OCI-LY3 (cell line): ENCODE data around the gene MRPL39.

ENCODE experiments used
- H2AFZ ChIP-seq: fragments of 200-600, 300-600 bp; shearing (Covaris generic); 2 replicates; pipeline ENCODE4 v1.6.0; 2014; ENCODE audit warnings: antibody characterized with exemption, low read depth, low read length
- H3K27ac ChIP-seq: fragments of 200-600, 300-600 bp; sonication (generic); 2 replicates; pipeline ENCODE4 v1.5.1; 2014; ENCODE audit warnings: mild to moderate bottlenecking, low read length, moderate library complexity, mixed read lengths
- H3K27me3 ChIP-seq: fragments of 200-600, 300-600 bp; sonication (generic); 2 replicates; pipeline ENCODE4 v1.6.1; 2014; ENCODE audit warnings: low read depth, low read length, mixed read lengths
- H3K36me3 ChIP-seq: fragments of 200-600, 300-600 bp; sonication (generic); replicated peaks from 2 replicates; pipeline ENCODE3; 2014; ENCODE audit warnings: low read depth, low read length, mixed read lengths
- H3K4me1 ChIP-seq: fragments of 300-600, 200-600 bp; sonication (generic); 2 replicates; pipeline ENCODE4 v1.6.1; 2014; ENCODE audit warnings: low read length, mixed read lengths
- H3K4me2 ChIP-seq: fragments of 200-600, 300-600 bp; sonication (generic); 2 replicates; pipeline ENCODE4 v1.6.1; 2014; ENCODE audit warnings: low read length, mixed read lengths
- H3K4me3 ChIP-seq: fragments of 300-600, 200-600 bp; sonication (generic); 2 replicates; pipeline ENCODE4 v1.5.1; 2014; ENCODE audit warnings: antibody characterized with exemption, mild to moderate bottlenecking, low read length, moderate library complexity
- H3K79me2 ChIP-seq: fragments of 300-600, 200-600 bp; shearing (Covaris generic); 2 replicates; pipeline ENCODE4 v1.6.1; 2014; ENCODE audit warnings: mild to moderate bottlenecking, low read length, mixed read lengths
- H3K9ac ChIP-seq: fragments of 300-600, 200-600 bp; shearing (Covaris generic); 2 replicates; pipeline ENCODE4 v1.6.0; 2014; ENCODE audit warnings: mild to moderate bottlenecking, low read length, moderate library complexity
- H3K9me3 ChIP-seq: fragments of 200-600, 300-600 bp; shearing (Covaris generic); 2 replicates; pipeline ENCODE4 v1.6.1; 2014; ENCODE audit warnings: low read length, mixed read lengths; ENCODE audit not compliant: insufficient read depth
- H4K20me1 ChIP-seq: fragments of 200-600, 300-600 bp; sonication (generic); 2 replicates; pipeline ENCODE4 v1.6.1; 2016; ENCODE audit warnings: low read length, mixed read lengths; ENCODE audit not compliant: insufficient read depth
- EZH2phosphoT487 ChIP-seq: fragments of 200-600 bp; shearing (Covaris generic); IDR thresholded peaks from 2 replicates; pipeline ENCODE4 v1.6.1; 2018; ENCODE audit warnings: antibody characterized with exemption, mixed run types, low read depth
- TF ChIP-seq, protein P1 (sequence below): fragments of 200-600, 300-600 bp; sonication (generic); IDR thresholded peaks from 2 replicates; pipeline ENCODE4 v1.5.1; 2014; ENCODE audit warnings: antibody characterized with exemption, low read length, low read depth

Gene MRPL39

DNA sequence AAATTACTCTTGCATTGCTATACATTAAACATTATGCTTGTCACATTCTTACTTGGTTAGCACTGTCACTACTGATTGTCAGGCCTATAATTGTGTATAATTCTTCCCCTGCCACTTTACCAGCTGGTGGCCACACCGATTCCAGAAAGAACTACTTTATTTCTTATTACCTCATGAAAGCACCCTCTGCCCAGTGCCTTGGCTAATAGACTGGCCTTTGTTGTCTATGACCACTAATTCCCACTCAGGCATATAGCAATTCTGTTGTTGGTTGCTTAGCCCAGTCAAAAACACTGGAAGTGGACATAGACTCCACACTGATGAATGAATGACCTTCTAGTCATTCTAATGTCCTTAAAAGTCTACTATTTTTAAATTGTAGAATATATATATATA, 35.6 kb downstream of the MRPL39 start:
- H2AFZ ChIP-seq, result no peak overlapping the region
- H3K79me2 ChIP-seq, result peaks cover 83% of the 10 kb centered on the region
- peaks cover 67% of the 10 kb centered on the region for H3K36me3 ChIP-seq
- H4K20me1 ChIP-seq, result peaks cover 34% of the 10 kb centered on the region
- no peaks in the 10 kb centered on the region for H3K27me3 ChIP-seq
- H3K4me3 ChIP-seq, result peak overlapping the region; percentile 36; the same call in 1 of the 2 replicates
- no peaks in the 10 kb centered on the region for H3K9me3 ChIP-seq
- H3K4me1 ChIP-seq, result peaks cover 92% of the 10 kb centered on the region
- peak overlapping the region; percentile 100 for H3K9ac ChIP-seq
- H3K4me2 ChIP-seq, result peak overlapping the region; percentile 94
- TF ChIP-seq, protein P1, sequence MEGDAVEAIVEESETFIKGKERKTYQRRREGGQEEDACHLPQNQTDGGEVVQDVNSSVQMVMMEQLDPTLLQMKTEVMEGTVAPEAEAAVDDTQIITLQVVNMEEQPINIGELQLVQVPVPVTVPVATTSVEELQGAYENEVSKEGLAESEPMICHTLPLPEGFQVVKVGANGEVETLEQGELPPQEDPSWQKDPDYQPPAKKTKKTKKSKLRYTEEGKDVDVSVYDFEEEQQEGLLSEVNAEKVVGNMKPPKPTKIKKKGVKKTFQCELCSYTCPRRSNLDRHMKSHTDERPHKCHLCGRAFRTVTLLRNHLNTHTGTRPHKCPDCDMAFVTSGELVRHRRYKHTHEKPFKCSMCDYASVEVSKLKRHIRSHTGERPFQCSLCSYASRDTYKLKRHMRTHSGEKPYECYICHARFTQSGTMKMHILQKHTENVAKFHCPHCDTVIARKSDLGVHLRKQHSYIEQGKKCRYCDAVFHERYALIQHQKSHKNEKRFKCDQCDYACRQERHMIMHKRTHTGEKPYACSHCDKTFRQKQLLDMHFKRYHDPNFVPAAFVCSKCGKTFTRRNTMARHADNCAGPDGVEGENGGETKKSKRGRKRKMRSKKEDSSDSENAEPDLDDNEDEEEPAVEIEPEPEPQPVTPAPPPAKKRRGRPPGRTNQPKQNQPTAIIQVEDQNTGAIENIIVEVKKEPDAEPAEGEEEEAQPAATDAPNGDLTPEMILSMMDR, result no peak
- no peak for TF ChIP-seq EZH2phosphoT487
- H3K27ac ChIP-seq, result peak overlapping the region; percentile 98

DNA sequence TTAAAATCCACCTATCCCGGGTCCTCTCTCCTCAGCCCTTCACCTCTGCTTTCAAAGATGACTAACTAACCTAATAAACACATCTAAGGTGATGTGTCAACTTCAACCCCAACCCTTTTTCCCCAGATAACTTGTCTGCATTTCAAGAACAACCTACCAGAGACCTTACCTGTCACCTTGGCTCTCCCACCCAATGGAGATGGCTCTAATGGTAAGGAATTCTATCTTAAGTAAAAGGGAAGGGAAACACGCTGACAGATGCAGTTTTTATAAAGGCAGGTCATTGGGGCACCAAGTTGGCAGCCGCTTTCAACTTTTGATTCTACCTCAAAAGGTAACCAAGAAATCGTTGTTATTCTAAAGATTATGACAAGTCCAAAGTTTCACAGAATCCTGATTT, 37.6 kb downstream of the MRPL39 start:
- H3K27me3 ChIP-seq, result no peaks in the 10 kb centered on the region
- peaks cover 42% of the 10 kb centered on the region for H4K20me1 ChIP-seq
- H3K4me3 ChIP-seq, result peak overlapping the region; percentile 94
- H3K9ac ChIP-seq, result peak overlapping the region; percentile 100
- H3K36me3 ChIP-seq, result peaks cover 69% of the 10 kb centered on the region
- peaks cover 88% of the 10 kb centered on the region for H3K79me2 ChIP-seq
- peak overlapping the region; percentile 94 for H3K4me2 ChIP-seq
- no peaks in the 10 kb centered on the region for H3K9me3 ChIP-seq
- peaks cover 88% of the 10 kb centered on the region for H3K4me1 ChIP-seq
- no peak overlapping the region for H2AFZ ChIP-seq
- peak overlapping the region; percentile 98 for H3K27ac ChIP-seq
- TF ChIP-seq, protein P1, result no peak
- TF ChIP-seq EZH2phosphoT487, result no peak

DNA sequence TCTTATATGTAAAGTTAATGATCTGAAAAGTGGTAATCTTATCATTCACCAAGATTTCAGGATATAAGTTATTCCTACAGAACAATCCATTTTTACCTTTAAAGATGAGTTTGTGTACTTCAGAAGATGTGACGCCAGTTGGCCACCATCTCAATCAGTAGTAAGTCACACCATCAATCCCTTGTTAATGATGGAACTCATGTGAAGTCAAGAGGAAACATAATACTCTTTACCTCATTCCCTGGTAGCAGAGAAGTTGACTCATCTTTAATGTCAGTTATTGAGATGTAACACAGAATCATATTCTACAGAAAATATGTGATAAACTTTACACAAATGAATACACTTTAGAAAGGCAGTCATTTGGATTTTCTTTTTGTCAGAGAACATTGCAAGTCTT, 38.2 kb downstream of the MRPL39 start:
- H3K27ac ChIP-seq, result peak overlapping the region; percentile 98
- H3K9ac ChIP-seq, result peak overlapping the region; percentile 100
- TF ChIP-seq, protein P1, result no peak
- TF ChIP-seq EZH2phosphoT487, result no peak
- peaks cover 82% of the 10 kb centered on the region for H3K4me1 ChIP-seq
- peak overlapping the region; percentile 94 for H3K4me2 ChIP-seq
- H4K20me1 ChIP-seq, result peaks cover 40% of the 10 kb centered on the region
- no peak overlapping the region for H2AFZ ChIP-seq
- no peaks in the 10 kb centered on the region for H3K9me3 ChIP-seq
- peaks cover 88% of the 10 kb centered on the region for H3K79me2 ChIP-seq
- peak overlapping the region; percentile 94 for H3K4me3 ChIP-seq
- H3K36me3 ChIP-seq, result peaks cover 70% of the 10 kb centered on the region
- H3K27me3 ChIP-seq, result no peaks in the 10 kb centered on the region

DNA sequence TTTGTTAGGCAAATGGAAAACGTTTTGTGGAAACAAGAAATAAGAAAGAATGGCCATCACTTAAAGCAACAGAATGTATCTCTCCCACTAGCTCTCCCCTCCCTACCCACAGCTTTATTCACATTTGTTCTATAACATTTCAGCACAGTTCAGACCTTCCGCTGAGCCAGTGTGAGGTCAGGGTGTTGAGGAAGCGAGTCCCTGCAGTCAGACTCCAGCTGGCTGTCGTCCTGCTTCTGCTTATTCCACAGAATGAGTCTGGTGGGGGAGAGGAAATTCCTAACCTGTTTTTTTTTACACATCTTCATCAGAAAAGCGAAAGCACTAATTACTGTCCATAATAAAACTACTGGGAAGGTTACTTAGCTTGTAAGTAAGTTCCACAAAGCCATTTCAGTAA, 39.0 kb downstream of the MRPL39 start:
- Histone ChIP-seq H3K79me2 (peaks cover 88% of the 10 kb centered on the region), H4K20me1 (peaks cover 34% of the 10 kb centered on the region), H3K9me3 (no peaks in the 10 kb centered on the region), H3K27ac (peak overlapping the region; percentile 98), H3K4me3 (peak overlapping the region; percentile 94), H3K9ac (peak overlapping the region; percentile 100), H3K4me1 (peaks cover 73% of the 10 kb centered on the region), H3K27me3 (no peaks in the 10 kb centered on the region), H3K4me2 (peak overlapping the region; percentile 94), H3K36me3 (peaks cover 74% of the 10 kb centered on the region), H2AFZ (no peak overlapping the region)
- TF ChIP-seq, protein P1, result no peak
- no peak for TF ChIP-seq EZH2phosphoT487
